Measurements from ENCODE around the gene HLA-DMB. TPM values are rescaled to one million over a fixed set of nuclear protein-coding genes. Genes with fewer than 3 reads are reported as not detected.

The HLA-DMB gene
- total and polyA plus RNA-seq, 10 of the 15 experiments (the other 5 are each of a cell fraction or from before 2014, with no cell fraction given) = 114 to 173 (median 150) TPM

- ATAC-seq (peak; percentile 98), FAIRE-seq (peak; percentile 92), DNase-seq (ENCODE audit: low read depth, low spot score) (peak; percentile 91)
- ChIA-PET RAD21 (ENCODE audit: unreplicated experiment) (interaction anchor here (0.6 to 5.0 kb wide), 20 partner anchors 8 to 470 kb away, joined by 3 to 34 read pairs (median 4); partner anchors contain the start of genes HLA-DMA, HLA-DMB, HLA-DPB1 and PSMB9), CTCF (interaction anchor here (0.7 to 5.2 kb wide), 15 partner anchors 8 to 94 kb away, joined by 3 to 61 read pairs (median 5); partner anchors contain the start of genes HLA-DMA and PSMB9), POLR2A (interaction anchor here (0.6 to 3.3 kb wide), 23 partner anchors 8 to 340 kb away, joined by 3 to 23 read pairs (median 4); partner anchors contain the start of genes BRD2, HLA-DMA, HLA-DMB and HLA-DPA1), SMC1A (ENCODE audit: uncharacterized antibody, unreplicated experiment) (interaction anchor here (0.7 to 6.7 kb wide), 21 partner anchors 24 to 352 kb away, joined by 3 to 51 read pairs (median 5); partner anchors contain the start of genes HLA-DMA, HLA-DMB and TAP2)
- Histone ChIP-seq H3K79me2 (ENCODE audit: control insufficient read depth, insufficient read depth, low read length) (peaks cover 28% of the 10 kb centered on the region), H4K20me1 (ENCODE audit: control insufficient read depth, insufficient read depth) (no peaks in the 10 kb centered on the region), H3K27me3 (replicated peaks in 1 of 2; ENCODE audit: control insufficient read depth in 2 of 2, insufficient read depth in 2 of 2, low read length in 1 of 2) (no peaks in the 10 kb centered on the region), H3K4me1 (ENCODE audit: control insufficient read depth, insufficient read depth, low read length) (peaks cover 12% of the 10 kb centered on the region), H3K4me3 (peak overlapping the region; percentile 81), H3K27ac (ENCODE audit: control insufficient read depth, insufficient read depth) (peak overlapping the region; percentile 90), H3K36me3 (ENCODE audit: control insufficient read depth in 2 of 2, insufficient read depth in 2 of 2, low read length in 1 of 2) (no peaks in the 10 kb centered on the region), H3K9ac (ENCODE audit: control insufficient read depth, insufficient read depth, low read length) (peak overlapping the region; percentile 88), H2AFZ (ENCODE audit: control insufficient read depth, low read depth, low read length) (peak overlapping the region; percentile 90), H3K4me2 (ENCODE audit: control insufficient read depth, insufficient read depth) (peak overlapping the region; percentile 79), H3K9me3 (replicated peaks; ENCODE audit: control insufficient read depth, insufficient read depth, low read length) (no peaks in the 10 kb centered on the region)
- under 1% methylated on average over 61 of the region's 61 CpGs for WGBS (ENCODE audit: insufficient coverage, insufficient replicate concordance, low lambda C conversion rate, missing lambda C conversion rate)
- in situ Hi-C loops (cut with MboI) (no loop called here), intact Hi-C loops (cut with micrococcal nuclease; ENCODE audit: unreplicated experiment) (loop anchor here (1.0 kb wide), 1 partner anchor 50 kb away; no protein-coding TSS in a partner anchor)
- no TSS peak for BruUV-seq (replicated peaks)
- TF ChIP-seq CREM (IDR thresholded peaks at IDR 0.05; ENCODE audit: low read depth) (peak; percentile 70; the same call in 1 of the 2 replicates), DPF2 (IDR thresholded peaks at IDR 0.05) (peak; percentile 91), POLR2AphosphoS2 (IDR thresholded peaks at IDR 0.05; ENCODE audit: low read depth, low read length) (peak; percentile 69), ZZZ3 (IDR thresholded peaks at IDR 0.05; ENCODE audit: control insufficient read depth, insufficient read length, low read depth) (no peak), SP1 (IDR thresholded peaks at IDR 0.05; ENCODE audit: low read depth, low read length) (peak; percentile 86), MLLT1 (IDR thresholded peaks at IDR 0.05) (0 out of 2 replicates have a peak, but pooled peaks have one; percentile 7), SPI1 (IDR thresholded peaks at IDR 0.05; ENCODE audit: borderline replicate concordance, insufficient read depth, low read depth, low read length) (no peak), RB1 (IDR thresholded peaks at IDR 0.05; ENCODE audit: borderline replicate concordance) (peak; percentile 68; the same call in 1 of the 2 replicates), EED (IDR thresholded peaks at IDR 0.05; ENCODE audit: low read depth) (peak; percentile 67; the same call in 1 of the 2 replicates), NFXL1 (IDR thresholded peaks at IDR 0.05; ENCODE audit: borderline replicate concordance) (no peak), POLR2A (IDR thresholded peaks at IDR 0.05; ENCODE audit: low read depth, low read length) (peak; percentile 83), ELK1 (IDR thresholded peaks at IDR 0.05; ENCODE audit: low read depth, low read length) (no peak), CREB1 (IDR thresholded peaks at IDR 0.05; ENCODE audit: low read depth) (peak; percentile 56), GABPA (IDR thresholded peaks at IDR 0.05; ENCODE audit: low read depth) (peak; percentile 28), TCF12 (IDR thresholded peaks at IDR 0.05; ENCODE audit: low read depth, low read length) (peak; percentile 51; the same call in 1 of the 2 replicates), PAX5 (IDR thresholded peaks at IDR 0.05; ENCODE audit: borderline replicate concordance, low read depth, low read length) (no peak), CHD1 (IDR thresholded peaks at IDR 0.05; ENCODE audit: low read depth, low read length) (0 out of 2 replicates have a peak, but pooled peaks have one; percentile 21), RELB (IDR thresholded peaks at IDR 0.05; ENCODE audit: low read depth) (peak; percentile 64), SMAD5 (IDR thresholded peaks at IDR 0.05; ENCODE audit: low read depth) (peak; percentile 74), CHD2 (IDR thresholded peaks at IDR 0.05; ENCODE audit: borderline replicate concordance, low read depth, low read length) (peak; percentile 83)
These were observed 46.5 kb downstream of the HLA-DMB start for GRCh38 chr6:32894085-32895005.

Data from GM12878 (cell line).